HAP-1 (cell line): ENCODE measurements around the gene TSPAN4.
A peak's percentile ranks its signal among the peaks of the same experiment; 100 is the strongest.

ENCODE experiments used
- DNase-seq, 2 experiments: peaks; one replicate each; pipeline ENCODE4 v3.0.0-alpha.2; 2016 to 2020; ENCODE audit warnings: low spot score in 2 of 2
- H3K27me3 ChIP-seq: fragments of 250-450 bp; sonication (Bioruptor Pico); 2 replicates; pipeline ENCODE4 v1.5.1; 2020; ENCODE audit warnings: low read depth, mild to moderate bottlenecking, moderate library complexity
- H3K36me3 ChIP-seq: fragments of 250-450 bp; sonication (Bioruptor Pico); replicated peaks from 2 replicates; pipeline ENCODE4 v1.5.1; 2020; ENCODE audit warnings: mild to moderate bottlenecking
- H3K4me1 ChIP-seq: fragments of 250-450 bp; sonication (Bioruptor Pico); 2 replicates; pipeline ENCODE4 v1.5.1; 2020; ENCODE audit warnings: mild to moderate bottlenecking
- H3K4me3 ChIP-seq: fragments of 250-450 bp; sonication (Bioruptor Pico); 2 replicates; pipeline ENCODE4 v1.5.1; 2020; ENCODE audit warnings: mild to moderate bottlenecking, moderate library complexity
- H3K9me3 ChIP-seq: fragments of 250-450 bp; sonication (Bioruptor Pico); 2 replicates; pipeline ENCODE4 v1.5.1; 2020; ENCODE audit warnings: mild to moderate bottlenecking, moderate library complexity
- in situ Hi-C: fragments of 300-500 bp; cut with MboI; formaldehyde crosslinking; loops from 3 replicates; pipeline ENCODE4 v1.14.3; 2020; ENCODE audit warnings: low sequenced_read_pairs, inconsistent platforms, mixed read lengths

The TSPAN4 gene

DNA sequence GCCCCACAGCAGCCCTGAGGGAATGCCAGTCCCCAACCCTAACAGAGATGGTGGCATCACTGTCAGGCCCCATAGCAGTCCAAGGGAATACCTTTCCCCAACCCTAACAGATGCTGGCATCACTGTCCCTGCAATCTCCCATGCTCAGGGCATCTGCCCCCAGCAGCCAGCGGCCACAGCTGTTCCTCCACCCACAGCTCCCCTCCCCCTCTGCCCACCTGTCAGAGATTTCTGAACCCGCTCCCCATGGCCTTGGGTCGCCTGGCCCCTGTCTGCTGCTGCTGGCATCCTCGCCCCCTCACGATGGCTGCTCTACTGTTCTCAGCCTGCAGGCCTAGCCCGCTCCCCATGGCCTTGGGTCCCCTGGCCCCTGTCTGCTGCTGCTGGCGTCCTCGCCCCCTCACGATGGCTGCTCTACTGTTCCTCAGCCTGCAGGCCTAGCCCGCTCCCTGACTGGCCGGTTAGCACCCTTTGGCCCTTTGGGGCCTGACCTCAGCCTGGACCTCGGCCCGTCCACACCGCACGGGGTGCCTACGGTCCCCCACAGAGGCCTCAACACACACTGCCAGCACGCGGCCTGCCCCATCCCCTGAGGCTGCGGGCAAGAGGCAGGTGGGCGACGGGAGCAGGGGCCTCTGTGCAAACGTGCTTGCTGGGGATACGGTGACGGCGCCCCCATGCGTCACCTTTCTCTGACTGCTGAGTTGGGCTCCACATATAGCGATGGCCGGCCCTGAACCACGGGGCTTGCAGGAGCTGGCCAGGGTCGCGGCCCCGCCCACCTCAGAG, 47.2 kb downstream of the TSPAN4 start:
- in situ Hi-C loops = no loop called here
- H3K36me3 ChIP-seq = no peaks in the 10 kb centered on the region; the same call in none of the 2 replicates
- no peaks in the 10 kb centered on the region for H3K27me3 ChIP-seq
- DNase-seq = no peak
- no peak overlapping the region for H3K4me3 ChIP-seq
- no peaks in the 10 kb centered on the region for H3K4me1 ChIP-seq
- H3K9me3 ChIP-seq = no peaks in the 10 kb centered on the region

DNA sequence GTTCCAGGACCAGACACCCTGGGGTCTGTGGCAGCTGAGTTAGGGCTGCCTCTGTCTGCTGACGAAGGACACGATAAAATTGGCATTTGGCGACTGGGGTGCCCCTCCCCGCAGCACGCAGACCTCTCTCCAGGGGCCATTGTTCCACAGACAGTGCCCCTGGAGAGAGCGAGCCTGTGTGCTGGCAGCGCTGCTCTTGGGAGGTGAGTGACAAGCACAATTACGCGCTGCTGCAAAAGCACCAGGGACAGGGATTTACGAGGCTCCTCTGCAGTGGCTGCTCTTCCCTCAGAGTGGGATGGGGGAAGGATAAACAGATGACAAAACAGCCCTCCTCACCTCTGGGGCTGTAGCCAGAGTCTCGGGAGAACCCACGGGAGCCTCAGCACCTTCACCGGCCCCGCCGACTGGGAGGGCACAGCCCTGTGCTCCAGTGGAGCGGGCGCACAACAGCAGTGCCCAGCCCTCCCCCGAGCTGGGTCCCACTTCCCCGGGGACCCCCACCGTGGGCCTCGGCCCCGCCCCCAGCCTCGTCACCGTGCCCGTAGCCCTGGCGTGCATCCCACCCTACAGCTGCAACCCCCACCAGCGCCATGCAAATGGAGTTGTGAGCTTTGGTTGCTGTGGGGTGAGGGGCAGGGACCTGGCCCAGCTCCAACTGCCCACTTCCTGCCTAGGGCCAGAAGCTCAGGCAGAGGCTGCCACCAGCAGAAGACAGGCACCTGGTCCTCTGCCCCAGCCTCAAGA, 48.3 kb downstream of the TSPAN4 start:
- H3K4me3 ChIP-seq = no peak overlapping the region
- in situ Hi-C loops = no loop called here
- no peak for DNase-seq
- no peaks in the 10 kb centered on the region; the same call in none of the 2 replicates for H3K36me3 ChIP-seq
- H3K4me1 ChIP-seq = no peaks in the 10 kb centered on the region
- no peaks in the 10 kb centered on the region for H3K9me3 ChIP-seq
- H3K27me3 ChIP-seq = no peaks in the 10 kb centered on the region

GRCh38 chr11:893008-893654, 50.5 kb downstream of the TSPAN4 start:
- H3K36me3 ChIP-seq = peaks cover 5% of the 10 kb centered on the region
- H3K9me3 ChIP-seq = no peaks in the 10 kb centered on the region
- no peaks in the 10 kb centered on the region for H3K4me1 ChIP-seq
- no peak overlapping the region for H3K4me3 ChIP-seq
- in situ Hi-C loops = no loop called here
- DNase-seq = no peak
- H3K27me3 ChIP-seq = no peaks in the 10 kb centered on the region

DNA sequence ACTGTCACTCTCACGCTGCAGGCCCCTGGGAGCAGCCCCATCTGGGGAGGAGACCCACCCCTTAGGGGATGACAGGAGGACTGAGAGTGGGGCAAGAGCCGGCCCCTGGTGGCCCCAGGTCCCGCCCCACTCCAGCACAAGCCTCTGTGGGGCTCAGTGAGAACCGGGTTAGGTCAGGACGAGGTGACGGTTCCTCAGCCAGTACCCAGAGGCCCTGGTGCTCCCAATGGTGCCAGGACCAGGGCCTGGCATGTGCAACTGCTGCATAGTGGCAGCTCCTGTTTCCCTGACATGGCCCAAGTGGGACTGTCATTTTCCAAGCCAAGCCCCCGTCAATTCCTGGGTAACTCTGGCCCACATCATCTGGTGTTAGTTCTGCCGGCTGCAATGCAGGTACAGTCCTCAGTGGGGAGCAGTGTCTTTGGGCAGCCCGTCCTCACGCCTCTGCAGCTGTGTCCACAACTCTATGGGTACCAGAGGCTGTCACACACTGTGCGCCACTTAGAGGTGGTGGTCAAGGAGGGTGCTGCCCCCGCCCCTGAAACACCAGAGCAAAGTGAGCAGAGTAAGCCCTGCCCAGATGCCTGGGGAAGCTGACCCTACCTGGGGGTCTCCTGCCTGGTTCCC, 52.0 kb downstream of the TSPAN4 start:
- Histone ChIP-seq H3K27me3 (no peaks in the 10 kb centered on the region), H3K36me3 (peaks cover 21% of the 10 kb centered on the region), H3K4me1 (no peaks in the 10 kb centered on the region), H3K9me3 (no peaks in the 10 kb centered on the region), H3K4me3 (no peak overlapping the region)
- DNase-seq = no peak
- in situ Hi-C loops = no loop called here

DNA sequence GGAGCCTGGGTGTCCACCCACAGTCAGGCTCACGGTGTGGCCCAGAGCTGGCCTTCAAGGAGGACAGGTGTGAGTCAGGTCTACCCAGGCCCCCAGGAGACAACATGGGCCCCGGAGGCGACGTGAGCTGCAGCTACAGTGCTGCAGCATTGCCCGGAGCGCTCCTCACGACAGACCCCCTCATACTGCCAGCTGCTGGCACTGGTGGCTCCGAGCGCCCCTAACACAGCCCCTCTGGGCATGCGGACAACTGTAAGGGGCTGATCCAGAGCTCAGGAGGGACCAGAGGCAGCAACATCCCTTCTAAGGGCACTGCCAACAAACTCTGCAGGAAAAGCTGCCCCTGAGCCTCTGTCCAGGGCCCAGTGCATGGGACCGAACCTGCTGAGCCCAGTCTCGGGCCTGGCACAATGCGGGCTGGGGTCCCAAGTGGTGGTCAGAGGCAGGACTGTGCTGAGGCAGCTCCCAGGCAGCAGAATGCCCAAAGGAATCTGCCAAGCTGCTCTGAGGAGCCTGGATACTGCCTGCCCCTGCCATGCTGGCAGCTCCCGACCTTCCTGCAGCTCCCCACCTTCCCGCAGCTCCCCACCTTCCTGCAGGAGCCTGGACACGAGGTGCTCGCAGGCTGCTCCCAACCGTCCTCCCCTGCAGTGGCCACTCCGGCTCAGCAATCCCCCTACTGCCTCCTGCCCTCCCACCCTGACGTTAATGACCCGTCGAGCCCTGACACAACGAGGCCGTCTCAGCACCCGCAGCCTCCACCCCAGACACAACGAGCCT, 52.9 kb downstream of the TSPAN4 start:
- DNase-seq = no peak
- no peaks in the 10 kb centered on the region for H3K4me1 ChIP-seq
- no peak overlapping the region for H3K4me3 ChIP-seq
- H3K9me3 ChIP-seq = no peaks in the 10 kb centered on the region
- no peaks in the 10 kb centered on the region for H3K27me3 ChIP-seq
- peaks cover 29% of the 10 kb centered on the region for H3K36me3 ChIP-seq
- in situ Hi-C loops = no loop called here

DNA sequence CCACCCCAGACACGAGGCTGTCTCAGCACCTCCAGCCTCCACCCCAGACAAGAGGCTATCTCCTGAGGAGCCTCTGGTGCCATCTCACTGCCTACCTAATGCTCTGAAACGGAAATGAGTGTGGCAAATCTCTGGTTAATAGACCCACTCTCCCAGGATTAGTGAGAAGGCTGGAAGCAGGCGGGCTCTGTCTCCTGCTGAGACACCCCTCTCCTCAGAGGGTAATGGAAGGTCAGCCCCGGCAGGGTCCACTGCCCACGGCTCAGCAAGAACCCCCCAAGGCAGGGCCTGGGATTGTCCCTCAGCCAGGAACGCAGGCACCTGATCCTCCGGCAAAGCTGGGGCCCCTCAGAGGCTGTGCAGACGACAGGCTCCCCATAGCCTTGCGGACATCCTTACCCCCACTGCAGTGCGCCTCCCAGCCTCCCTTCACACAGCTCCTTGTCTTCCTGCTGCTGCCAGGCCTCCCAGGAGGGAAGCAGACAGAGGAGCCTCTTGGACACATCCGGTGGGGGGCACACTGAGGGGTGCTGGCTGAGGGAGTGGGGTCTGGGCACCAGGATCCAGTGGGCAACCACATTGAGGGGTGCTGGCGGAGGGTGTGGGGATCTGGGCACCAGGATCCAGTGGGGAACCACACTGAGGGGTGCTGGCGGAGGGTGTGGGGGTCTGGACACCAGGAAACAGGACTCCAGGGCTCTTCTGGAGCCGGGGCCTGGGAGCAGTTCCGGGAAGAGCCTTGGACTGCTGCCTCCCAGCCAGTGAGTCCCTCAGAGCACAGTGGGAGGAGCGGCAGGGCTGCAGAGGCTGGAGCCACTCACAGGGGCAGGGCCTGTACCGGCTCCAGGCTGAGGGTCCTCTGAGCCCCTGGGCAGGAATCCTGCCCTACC, 54.8 kb downstream of the TSPAN4 start:
- no peaks in the 10 kb centered on the region for H3K4me1 ChIP-seq
- no peak for DNase-seq
- H3K36me3 ChIP-seq = peaks cover 49% of the 10 kb centered on the region
- no peaks in the 10 kb centered on the region for H3K27me3 ChIP-seq
- H3K4me3 ChIP-seq = no peak overlapping the region
- in situ Hi-C loops = no loop called here
- H3K9me3 ChIP-seq = no peaks in the 10 kb centered on the region

DNA sequence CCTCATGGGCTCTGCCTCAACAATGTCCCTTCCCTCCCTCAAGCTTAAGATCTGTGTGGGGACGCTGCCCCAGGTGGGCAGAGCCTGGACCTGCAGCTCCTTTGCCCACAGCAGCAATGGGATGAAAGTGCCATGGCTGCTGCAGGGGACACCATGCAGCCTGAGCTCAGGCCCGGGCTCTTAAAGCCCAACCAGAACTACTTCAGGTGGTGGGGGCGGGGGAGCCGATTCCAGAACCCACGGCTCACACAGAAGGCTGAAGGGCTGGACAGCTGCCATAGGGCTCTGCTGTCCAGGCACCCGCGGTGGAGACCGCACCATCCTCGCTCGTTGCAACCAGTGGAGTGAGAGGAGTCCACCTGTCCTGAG, 55.5 kb downstream of the TSPAN4 start:
- H3K27me3 ChIP-seq = no peaks in the 10 kb centered on the region
- H3K36me3 ChIP-seq = peaks cover 55% of the 10 kb centered on the region
- no peaks in the 10 kb centered on the region for H3K4me1 ChIP-seq
- DNase-seq = peak in 1 of 2 experiments; percentile 53
- H3K9me3 ChIP-seq = no peaks in the 10 kb centered on the region
- in situ Hi-C loops = no loop called here
- H3K4me3 ChIP-seq = no peak overlapping the region

DNA sequence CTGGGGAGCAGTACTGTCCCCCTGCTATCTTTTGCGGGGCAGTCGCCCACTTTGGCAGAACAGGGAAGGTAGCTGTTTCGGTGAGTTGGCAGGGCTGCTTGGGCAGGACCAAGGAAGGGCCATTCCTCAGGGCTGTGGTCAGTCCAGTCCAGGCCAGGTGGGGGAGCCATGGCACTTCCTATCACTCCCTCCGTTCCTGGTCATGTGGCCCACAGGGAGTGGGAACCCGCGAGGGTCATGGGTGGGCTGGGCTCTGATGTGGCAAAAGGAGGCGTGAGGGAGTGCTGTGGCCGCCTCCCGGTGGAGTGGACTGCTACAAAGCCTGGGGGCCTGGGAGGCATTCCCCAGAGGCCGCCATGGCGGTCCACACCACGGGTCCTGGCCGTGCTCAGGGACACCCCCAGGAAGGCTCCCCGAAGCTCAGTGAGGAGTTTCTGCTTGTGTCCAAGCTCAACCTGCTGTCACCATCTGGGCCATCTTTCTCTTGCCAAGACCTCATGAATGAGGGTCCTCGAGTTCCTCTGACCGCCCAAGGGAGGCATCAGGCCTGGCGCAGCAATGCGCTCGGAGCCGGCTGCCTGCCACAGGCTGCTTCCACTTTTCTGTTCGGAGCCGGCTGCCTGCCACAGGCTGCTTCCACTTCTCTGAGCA, 56.0 kb downstream of the TSPAN4 start:
- DNase-seq = peak in 1 of 2 experiments; percentile 37
- no peaks in the 10 kb centered on the region for H3K9me3 ChIP-seq
- no peaks in the 10 kb centered on the region for H3K4me1 ChIP-seq
- H3K27me3 ChIP-seq = no peaks in the 10 kb centered on the region
- H3K4me3 ChIP-seq = no peak overlapping the region
- in situ Hi-C loops = no loop called here
- peaks cover 58% of the 10 kb centered on the region for H3K36me3 ChIP-seq

GRCh38 chr11:899724-900123, 57.1 kb downstream of the TSPAN4 start:
- peaks cover 68% of the 10 kb centered on the region for H3K36me3 ChIP-seq
- no peaks in the 10 kb centered on the region for H3K4me1 ChIP-seq
- DNase-seq = no peak
- no peaks in the 10 kb centered on the region for H3K27me3 ChIP-seq
- in situ Hi-C loops = no loop called here
- H3K9me3 ChIP-seq = no peaks in the 10 kb centered on the region
- H3K4me3 ChIP-seq = no peak overlapping the region

DNA sequence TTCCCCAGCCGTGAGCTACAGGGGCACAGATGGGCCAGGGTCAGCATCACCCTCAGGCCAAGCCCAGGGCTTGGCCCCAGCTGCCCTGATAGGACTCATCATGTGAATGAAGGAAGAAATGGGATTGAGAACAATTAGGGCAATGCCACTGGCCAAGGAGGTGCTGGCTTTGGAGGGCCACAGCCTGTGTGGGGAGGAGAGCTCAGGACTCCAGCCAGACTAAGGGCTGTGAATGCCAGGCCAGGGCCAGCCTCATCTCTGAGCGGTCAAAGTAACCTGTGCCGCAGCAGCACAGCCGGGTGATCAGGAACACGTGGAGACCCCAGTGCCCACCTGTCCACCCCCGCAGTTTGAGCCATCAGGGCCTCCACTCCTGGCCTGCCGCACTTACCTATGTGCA, 57.9 kb downstream of the TSPAN4 start:
- in situ Hi-C loops = no loop called here
- no peaks in the 10 kb centered on the region for H3K4me1 ChIP-seq
- H3K9me3 ChIP-seq = no peaks in the 10 kb centered on the region
- no peak overlapping the region for H3K4me3 ChIP-seq
- no peak for DNase-seq
- H3K27me3 ChIP-seq = no peaks in the 10 kb centered on the region
- peaks cover 71% of the 10 kb centered on the region for H3K36me3 ChIP-seq

DNA sequence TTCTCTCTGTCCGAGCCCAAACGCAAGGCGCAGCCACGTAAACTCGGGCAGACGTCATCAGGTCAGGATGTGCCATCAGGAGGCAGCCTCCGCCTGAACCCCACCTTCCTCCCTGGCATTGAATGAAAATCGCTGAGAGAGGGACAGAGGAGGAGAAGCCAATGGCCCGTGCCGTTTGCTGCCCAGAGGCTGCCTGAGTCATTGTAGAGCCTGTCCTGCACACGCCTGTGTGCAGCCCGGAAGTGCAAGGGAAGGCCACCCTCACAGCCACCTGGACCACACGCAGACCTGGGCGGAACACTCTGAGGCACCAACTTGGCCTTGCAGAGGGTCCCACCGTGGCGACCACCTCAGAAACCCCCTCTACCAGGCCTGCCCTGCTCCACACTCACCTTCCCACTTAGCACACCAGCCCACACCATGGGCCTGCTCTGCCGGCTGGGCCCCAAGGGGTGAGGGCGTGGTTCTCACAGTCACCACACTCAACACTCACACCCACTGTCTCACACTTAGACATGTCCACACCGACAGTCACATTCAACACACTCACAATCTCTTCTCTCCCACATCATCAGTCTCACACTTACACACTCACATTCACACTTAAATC, 58.9 kb downstream of the TSPAN4 start:
- no peak overlapping the region for H3K4me3 ChIP-seq
- no peaks in the 10 kb centered on the region for H3K27me3 ChIP-seq
- H3K9me3 ChIP-seq = no peaks in the 10 kb centered on the region
- H3K36me3 ChIP-seq = peaks cover 71% of the 10 kb centered on the region
- DNase-seq = no peak
- H3K4me1 ChIP-seq = no peaks in the 10 kb centered on the region
- in situ Hi-C loops = no loop called here

DNA sequence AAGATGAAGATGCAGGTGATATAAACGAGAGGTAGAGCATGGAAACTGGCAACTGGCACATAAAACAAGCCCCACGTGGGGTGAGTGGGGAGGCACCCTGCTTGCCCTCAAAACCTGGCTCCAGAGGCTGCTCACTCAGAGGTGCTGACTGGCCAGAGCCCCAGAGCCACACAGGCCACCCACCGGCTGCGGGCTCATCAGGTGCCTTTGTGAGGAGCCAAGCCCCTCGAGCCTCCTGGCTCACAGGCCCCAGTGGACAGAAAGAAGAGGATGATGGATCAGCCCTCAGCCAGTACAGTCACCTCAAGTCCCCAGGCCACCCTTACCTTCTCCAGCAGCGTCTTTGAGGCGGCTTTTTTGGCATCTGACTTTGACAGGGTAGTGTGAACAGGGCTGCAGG, 61.7 kb downstream of the TSPAN4 start:
- Histone ChIP-seq H3K4me1 (no peaks in the 10 kb centered on the region), H3K36me3 (peaks cover 58% of the 10 kb centered on the region), H3K27me3 (no peaks in the 10 kb centered on the region), H3K4me3 (no peak overlapping the region), H3K9me3 (no peaks in the 10 kb centered on the region)
- DNase-seq = no peak
- in situ Hi-C loops = no loop called here
